GM18870 (cell line): ENCODE measurements around the gene PGC.

Source experiments
- ATAC-seq: cut with Tn5 transposase; IDR thresholded peaks from one replicate; pipeline ENCODE4 v1.9.1; 2021; ENCODE audit warnings: moderate library complexity; ENCODE audit not compliant: unreplicated experiment

The PGC gene

DNA sequence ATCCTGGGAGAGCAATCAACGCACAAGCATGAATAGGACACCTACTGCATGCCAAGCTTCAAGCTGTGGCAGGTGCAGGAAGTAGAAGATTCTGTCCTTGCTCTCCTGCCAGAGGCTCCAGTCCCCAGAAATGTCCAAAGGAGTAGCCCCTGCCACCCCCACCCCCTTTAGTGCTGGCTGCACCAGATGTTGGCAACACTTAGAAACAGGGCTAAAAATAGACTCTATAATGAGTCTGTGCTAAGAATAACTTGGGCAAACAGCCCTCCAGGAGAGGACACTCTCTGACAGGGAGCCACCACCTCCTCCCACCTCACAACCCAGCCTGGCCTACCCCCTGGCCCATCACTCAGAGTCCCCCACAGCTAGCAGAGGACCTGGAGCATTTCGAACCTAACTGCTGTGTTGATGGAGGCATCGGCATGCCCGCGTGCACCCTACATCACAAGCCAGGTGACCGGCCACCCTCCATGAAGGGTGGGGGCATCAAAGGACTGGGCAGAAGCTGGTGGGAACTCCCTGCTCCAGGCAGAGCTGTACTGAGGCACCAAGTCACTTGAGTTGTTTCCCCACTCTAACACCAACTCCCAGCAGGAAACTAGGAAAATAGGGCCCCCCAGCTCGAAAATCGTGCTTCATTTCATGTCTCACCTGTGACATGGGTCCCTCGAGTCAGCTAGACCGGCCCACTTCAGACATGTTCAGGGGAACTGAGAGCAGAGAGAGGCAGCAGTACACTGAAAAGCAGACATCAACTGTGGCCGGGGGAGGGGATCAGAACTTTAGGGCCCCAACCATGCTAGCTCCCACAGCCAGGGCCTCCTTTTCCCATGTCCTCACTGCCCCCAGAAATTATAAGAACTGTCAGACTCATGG is 30.4 kb downstream of the PGC start:
- ATAC-seq = no peak

DNA sequence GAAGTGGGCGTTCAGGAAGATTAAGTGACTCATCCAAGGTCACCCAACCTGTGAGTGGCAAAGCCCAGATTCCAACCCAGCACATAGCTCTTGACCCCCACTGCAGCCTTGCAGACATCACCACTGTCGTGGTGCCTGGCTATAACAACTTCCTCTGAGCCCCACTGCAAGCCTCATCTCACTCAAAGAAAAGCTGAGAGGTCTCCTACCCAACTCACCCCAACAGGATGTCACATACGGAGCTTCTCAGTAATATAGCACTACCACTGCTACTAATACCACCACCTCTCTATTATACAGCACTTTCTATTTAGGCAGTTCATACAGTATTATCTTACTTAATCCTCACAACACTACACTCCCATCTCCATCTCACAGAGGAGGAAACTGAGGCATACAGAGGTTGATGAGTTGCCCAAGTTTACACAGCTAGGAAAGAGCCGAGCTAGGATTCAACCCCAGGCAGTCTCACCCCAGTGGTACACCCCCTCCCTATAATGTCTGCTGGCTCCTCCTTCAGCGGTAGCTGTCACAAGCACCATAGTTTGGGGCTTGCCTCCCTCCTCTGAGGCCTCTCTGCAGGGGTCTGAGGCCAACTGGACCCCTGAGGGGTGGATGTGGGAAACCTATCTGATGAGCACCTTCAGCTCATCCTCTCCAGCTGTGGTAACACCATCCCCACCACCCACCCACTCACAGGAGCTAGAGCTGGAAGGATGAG is 31.2 kb downstream of the PGC start:
- no peak for ATAC-seq

DNA sequence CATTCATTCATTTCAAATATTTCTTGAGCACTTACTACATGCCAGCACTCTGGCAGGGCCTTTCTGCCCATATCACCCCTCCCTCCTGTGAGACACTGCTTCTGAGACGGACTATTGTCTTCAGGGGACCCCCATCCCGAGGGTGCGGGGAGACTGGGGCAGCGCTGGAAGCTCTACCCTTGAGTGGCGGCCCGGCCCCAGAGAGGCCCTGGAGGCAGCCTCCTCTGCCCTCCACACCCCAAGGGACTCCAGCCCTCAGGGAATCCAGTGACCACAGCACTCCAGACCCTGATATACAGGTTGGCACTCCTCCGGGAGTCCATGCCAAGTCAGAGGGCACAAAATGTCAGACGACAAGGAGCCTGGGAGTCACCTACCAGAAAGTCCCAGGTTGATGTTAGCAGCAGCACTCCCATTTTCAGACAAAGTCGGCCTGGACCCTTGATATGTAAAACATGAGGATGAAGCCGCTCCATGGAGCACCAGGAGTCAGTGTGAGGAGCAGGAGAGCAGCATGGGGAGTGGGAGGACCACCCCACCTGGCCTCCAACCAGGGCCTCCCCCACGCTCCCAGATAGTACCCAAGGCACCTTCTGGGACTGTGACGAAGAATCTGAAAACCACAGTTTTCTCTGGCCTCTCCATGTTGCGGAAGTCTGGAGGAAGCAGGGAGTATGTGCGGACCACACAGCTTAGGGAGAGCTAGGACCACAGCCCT is 32.5 kb downstream of the PGC start:
- ATAC-seq = no peak

DNA sequence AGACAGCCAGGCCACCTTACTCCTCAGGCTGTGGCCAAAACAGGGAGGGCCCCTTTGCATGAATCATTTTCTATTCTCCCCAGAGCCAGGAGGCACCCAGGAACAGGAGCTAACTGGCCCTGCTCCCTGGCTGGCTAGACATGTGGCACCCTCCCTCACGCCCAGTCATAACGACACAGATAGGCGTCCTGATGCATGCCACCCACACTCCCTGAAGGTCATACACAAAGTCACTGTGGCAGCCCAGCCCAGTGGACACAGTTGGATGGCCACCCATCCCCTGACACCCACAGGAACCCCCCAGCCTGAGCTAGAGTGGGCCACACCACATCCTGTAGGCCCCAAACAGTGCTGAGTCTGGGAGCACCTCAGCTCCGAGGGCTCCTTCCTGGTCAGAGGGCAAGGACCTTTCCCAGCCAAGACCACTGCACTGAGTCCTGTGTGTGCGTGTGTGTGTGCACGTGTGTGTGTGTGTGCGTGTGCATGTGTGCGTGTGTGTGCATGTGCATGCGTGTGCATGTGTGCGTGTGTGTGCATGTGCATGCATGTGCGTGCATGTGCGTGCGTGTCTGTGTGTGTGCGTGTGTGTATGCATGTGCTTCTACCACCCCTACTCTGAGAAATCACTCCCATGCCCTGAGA is 33.4 kb downstream of the PGC start:
- ATAC-seq = peak; percentile 47

DNA sequence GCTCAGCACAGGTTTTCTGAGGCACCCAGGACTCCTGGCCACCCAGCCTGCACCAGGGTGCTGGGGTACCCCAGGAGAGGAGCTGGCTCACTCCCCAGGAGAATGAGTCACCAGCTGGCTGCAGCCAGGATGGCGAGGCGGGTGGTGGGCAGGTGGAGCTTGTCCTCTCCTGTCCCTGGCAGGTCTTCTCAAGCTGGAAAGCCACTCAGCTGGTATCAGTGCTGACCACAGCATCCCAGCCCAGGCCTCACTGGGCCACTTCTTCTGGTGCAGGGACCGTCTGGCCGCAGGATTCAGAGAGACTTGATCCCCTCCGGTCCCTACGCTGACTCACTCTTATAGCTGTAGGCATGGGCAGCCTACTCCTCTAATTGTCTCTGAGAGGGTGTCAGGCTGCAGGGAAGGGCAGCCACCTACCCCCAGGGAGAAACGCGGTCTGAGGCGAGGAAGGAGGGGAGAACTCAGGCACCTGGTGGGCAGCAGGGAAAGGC is 34.0 kb downstream of the PGC start:
- peak; percentile 19 for ATAC-seq

DNA sequence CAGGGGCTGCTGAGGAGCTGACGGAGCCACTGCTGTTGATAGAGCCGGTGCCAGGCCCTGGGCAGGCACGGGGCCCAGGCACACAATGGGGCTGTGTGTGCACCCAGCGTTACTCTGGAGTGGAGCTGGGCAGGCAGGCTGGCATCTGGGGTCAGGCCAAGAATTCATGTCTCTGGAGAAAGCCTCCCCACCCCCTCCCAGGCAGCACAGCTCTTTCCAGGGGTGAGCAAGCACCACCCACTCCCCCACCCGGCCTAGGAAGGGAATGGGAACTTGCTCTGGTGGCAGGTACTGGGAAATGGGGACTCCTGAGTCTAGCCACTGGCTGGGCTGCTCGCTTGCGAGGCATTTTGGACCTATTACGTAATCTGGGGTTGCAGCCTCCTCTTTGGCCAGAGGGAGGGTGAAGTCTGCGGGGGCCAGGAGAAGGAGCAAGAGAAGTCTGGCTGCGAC is 34.5 kb downstream of the PGC start:
- no peak for ATAC-seq

DNA sequence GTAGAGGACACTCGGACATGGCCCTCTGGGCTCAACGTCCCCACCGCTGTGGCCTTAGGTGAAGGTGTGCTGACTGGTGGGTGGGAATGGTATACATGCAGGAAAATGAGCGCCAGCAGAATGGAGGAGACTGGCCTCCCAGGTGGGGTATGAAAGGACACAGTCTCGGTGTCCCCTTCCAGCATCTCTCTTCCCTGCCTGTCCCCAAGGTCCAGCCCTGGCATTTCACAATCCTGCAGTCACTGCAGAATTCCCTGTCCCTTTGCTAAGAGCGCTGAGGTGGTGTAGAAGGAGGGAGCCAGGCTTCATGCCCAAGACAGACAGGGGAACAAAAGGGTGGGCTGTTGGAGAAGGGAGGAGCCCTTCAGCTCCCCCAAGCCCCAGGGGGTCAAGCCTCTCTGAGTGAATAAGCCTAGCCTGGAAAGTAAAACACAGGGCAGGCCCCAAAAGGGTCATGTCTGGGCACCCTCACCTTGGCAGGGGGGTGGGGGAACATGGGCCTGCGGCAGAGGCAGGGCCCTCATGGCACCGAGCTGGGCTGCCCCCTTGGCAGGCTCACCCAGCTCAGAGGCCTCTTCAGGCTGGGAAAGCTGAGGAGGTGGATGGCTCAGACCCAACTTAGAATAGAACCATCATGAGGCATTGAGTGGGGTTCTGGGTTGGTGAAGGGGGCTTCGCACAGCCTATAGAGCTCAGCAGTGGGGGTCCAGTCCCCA is 35.7 kb downstream of the PGC start:
- no peak for ATAC-seq

DNA sequence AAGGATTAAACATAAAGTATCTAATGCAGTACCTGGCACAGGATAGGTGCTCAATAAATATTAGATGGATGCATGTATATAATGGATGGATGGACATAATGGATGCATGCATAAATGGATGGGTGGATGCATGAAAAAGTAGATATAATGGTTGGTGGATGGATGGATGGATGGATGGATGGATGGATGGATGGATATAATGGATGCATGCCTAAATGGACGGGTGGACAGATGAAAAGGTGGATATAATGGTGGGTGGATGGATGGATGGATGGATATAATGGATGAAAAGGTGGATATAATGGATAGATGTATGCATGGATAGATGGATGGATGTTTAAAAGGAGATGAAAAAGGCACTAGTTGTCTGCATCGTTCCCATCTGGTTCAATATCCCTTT is 37.8 kb downstream of the PGC start:
- no peak for ATAC-seq

DNA sequence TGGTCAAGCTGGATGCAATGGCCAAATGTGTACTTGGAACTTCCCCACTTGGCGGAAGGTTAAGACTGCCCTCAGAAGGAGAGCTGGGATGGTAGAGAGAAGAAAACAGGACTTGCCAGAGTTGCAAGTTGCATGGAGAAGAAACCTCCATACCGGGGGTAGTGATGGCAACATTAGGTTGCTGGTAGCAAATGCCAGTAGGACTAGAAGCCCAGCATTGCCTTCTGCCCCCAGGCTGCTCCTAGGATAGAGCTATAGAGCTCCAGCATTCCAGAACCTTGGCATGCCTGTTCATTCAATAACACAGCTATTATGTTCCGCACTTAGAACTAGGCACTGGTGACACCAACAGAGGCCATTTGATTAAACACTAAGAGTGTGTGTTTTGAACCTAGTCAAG is 38.3 kb downstream of the PGC start:
- ATAC-seq = no peak

DNA sequence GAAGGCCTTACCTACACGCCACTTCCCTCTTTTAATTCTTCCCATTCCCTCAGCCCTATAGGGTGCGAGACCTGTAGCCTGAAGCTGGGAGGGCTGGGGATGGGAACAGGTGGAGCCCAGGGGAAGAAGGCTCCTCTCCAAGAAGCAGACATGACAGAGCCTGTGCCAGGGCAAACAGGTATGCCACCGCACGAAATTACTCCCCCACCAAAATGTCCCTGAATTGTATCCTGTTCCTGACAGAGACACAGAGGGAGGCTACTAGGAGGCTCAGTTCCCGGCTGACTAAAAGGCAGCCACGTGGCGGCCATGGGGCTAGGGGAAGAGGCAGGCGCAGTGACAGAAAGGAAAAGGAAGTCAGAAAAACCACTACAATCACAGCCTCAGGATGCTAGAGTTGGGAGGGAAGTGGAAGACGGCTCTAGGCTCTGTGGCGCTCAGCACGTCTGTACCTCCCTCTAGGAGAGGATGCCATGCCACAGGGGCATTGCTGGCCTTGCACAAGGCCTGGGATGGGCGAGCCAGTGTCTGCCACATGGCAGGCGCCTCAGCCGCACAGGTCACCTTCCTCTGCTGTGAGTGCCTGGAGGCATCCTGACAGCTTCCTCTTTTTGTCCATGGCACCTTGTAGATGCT is 39.5 kb downstream of the PGC start:
- no peak for ATAC-seq

DNA sequence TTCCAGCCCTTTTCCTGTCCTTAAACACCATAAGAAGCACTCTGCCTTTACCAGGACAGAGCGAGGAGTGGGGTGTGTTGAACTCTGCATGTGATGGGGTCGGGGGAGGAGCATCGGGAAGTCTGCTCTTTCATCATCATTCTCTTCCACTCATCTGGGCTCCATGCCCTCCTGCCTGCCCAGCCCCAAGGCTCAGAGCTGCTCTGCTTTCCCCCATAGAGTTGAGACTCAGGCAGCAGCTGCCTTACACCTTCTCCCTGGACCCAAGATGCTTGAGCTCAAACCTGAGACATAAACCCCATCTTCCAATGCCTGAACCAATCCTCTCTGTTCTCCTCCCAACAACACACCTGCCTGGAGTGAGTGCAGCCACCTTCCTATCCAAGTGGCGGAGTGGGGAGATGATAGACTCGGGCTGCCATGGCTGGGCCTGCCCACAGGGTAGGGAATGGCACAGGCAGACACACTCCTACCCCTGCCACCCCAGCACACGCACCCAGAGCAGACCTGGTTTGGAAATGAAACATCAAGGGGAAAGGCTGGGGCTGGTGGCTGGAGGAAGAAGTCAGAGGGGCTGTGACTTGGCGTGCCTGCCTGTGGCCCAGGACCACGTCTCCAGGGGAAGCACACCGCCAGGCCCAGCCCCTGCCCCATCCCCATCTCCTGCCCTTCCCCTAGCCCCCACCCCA is 40.2 kb downstream of the PGC start:
- ATAC-seq = no peak

DNA sequence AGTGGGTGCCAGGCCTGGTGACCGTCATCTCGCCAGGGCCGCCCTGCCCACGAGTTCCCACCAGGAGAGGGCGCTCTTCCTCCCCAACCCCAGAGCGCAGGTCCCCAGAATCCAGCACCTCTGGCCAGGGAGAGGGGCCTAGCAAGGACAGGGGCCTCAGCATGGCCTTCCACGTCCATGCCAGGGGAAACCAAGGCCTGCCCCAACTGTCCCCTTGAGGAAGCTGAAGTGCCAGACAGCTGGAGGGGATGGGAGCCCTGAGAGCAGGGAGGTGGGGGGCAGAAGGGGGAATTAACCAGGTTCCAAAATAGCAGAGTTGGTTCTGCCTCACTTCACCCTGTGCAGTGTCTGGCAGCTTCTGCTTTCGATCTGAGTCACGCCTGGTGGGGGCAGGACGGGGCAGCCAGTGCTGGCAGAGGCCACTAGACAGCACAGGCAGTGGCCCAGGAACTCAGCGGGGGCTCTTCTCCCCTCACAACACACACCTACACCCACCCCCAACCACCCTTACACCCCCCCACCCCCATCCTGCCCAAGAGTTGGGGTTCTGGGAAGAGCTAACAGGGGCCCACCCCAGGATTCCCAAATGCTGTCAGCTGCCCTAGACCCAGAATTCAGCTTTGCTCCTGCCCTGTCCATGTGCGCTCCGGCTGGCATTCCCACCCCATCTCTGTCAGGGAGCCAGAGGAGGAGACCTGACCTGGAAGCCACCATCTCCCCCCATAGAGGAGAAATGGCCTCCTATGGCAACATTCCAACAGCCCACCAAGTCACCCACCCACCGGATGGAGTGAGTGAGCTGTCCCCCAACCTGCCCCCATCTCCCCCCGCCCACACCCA is 41.0 kb downstream of the PGC start:
- ATAC-seq = peak; percentile 57

DNA sequence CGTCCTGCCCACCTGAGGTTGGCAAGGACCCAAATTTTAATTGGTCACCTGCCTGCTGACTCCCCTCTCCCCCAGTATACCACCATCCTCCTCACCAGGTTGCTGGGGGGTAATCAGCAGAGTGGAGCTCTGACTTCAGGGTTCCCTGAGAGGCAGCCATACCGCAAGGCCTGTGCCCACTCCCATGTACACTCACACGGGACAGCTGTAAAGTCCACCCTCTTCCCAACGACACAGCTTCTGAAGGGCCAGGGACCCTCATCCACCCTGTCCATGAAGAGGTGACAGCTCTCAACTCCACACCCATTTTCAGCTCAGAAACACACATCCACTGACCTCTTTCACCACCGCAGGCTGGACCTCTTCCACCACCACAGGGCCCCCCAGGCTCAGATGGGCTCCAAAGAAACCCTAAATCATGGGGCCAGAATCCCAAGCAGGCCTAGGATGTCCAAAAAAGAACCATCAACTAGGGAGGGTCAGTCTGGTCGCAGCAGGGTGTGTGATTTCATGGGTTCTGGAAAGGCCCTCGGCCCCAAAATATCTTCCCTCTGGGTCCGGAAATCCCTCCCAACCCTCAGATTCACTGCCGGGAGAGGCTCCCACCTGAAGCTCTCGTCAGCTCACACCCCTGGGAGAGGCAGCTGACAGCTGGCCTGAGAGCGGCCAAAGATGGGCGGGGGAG is 41.7 kb downstream of the PGC start:
- ATAC-seq = peak; percentile 9

DNA sequence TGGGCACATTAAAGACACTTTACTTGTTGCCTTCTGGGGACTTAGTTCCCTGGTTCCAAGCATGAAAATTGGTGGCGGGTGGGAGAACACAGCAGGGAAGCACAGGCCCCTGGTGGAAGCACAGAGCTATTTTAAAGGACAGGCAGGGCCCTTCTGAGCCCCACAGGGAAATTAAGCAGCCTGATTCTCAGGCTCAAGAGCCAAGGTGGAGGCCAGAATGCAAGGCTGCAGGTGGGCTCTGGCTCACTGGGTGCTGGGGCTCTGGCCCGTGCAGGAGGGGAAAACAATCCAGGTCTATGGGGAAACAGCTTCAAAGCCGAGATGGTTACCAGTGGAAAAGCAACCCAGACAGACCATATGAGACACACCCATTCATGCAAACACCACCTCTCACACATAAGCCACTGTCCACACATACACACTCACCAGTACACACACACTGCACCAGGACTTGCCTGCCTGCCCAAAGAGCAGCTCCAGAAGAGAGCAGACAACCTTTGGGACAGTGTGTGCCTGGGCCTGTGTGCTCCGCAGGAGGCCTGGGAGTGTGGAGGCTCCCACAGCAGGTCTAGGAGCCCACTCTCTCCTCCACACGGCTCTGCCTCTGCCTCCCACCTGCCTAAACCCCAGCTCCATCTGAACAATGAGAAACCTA is 42.4 kb downstream of the PGC start:
- no peak for ATAC-seq

DNA sequence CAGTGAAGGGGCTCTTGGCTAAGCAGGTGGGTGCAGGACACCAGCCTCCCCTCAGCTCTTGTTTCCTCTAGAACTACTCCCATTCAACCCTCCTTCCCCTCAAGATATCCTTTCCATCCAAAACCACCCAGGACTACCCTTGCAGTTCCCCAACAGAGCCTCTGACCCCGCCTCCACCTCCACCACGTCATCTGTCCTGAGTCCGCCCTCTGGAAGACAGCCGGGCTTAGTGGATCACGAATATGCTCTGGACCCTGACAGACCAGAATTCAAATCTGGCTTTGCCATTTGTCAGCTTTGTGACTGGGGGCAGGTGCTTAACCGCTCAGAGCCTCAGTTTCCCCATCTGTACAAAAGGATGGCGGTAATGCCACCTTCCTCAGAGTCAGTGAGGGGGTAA is 43.2 kb downstream of the PGC start:
- no peak for ATAC-seq

DNA sequence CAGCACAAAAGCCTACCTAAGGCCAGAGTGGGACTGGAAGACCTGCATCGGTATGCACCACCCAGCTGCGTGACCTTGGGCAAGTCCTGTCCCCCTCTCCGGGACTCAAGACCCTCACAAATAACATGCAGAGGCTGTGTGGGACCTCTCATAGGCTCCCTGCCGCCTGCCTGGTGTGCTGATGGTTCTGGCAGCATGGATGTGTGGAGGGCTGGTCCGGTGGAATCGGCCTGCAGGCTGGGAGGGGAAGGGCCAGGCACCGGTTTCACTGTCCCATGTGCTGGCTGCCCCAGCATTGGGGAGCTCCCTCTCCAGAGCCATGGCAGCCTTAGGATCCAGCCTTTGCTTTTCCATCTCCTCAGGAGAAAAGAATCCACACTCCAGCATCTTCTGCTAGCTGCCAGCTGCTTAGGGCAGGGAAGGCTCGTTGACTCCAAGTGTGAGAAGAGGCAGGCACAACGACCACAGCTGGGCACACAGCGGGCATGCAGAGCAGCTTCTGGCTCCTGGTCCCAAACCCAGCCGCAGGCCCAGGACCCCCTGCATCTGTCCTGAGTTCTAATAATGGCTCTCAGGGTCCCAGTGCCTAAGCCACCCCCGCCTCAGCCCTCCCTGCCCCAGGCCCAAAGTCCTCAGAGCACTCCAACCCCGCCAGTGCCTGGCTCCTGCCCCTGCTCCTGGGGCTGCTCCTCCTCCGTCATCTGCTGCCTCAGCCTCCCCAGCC is 44.3 kb downstream of the PGC start:
- no peak for ATAC-seq
